Measurements from ENCODE around the gene TUBA1C.

DNA sequence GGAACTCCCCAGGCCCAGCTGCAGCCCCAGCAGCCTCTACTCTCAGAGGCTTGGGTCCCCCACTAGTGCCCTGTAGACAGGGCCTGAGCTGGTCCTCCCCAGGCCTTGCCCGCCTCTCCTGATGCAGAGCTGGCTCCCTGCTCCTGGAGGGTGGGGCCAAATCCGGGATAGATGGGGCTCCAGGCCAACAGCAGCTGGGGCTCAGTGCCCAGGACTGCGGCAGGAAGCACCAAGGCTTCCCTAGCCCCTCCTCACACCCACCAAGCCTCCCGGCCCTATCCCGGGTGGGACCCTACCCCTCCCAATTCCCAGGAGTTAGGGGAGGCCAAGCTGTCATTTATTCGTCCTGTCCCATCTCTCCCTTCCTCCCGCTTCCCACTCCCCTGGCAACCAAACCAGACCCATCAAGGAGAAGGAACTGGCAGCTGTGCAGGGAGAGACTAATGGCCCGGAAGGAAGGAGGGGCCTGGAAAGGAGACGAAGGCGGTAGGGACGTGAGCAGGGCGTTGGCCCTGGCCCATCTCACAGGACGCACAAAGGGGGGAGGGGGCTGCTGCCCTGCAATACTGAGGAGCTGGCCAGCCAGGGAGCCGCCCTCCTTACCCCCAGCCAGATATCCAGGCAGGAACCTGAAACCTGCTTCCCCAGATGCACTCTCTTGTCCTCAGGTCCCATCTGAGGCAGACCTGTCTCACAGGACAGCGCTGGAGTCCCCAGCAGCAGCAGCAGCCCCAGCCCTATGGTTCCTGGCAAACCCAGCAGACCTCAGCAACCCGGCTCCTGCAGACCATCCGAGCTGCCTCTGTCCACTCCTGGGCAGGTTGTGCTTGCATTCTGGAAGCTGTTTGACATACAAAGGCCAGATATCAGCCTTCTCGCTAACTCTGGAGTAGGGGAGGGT is 28.4 kb downstream of the TUBA1C start:
- no peak for TF ChIP-seq REST (IDR thresholded peaks at IDR 0.05; ENCODE audit: low read depth, low read length)
- TF ChIP-seq CTCF (IDR thresholded peaks at IDR 0.05), result no peak
- TF ChIP-seq RXRA (IDR thresholded peaks at IDR 0.05; ENCODE audit: borderline replicate concordance, low read depth), result no peak
- no peak for TF ChIP-seq SIN3A (IDR thresholded peaks at IDR 0.05; ENCODE audit: borderline replicate concordance, low read depth, low read length)
- no peak for TF ChIP-seq EZH2phosphoT487 (IDR thresholded peaks at IDR 0.05; ENCODE audit: borderline replicate concordance, low read depth)
- TF ChIP-seq RAD21 (IDR thresholded peaks at IDR 0.05; ENCODE audit: low read length), result no peak
- no peak for TF ChIP-seq GABPA (IDR thresholded peaks at IDR 0.05; ENCODE audit: low read depth)
- TF ChIP-seq MXI1 (IDR thresholded peaks at IDR 0.05; ENCODE audit: low read depth, low read length), result no peak
- TF ChIP-seq RFX5 (IDR thresholded peaks at IDR 0.05; ENCODE audit: low read length), result no peak
- no peak for TF ChIP-seq NRF1 (IDR thresholded peaks at IDR 0.05; ENCODE audit: low read depth, low read length)
- TF ChIP-seq NFIC (IDR thresholded peaks at IDR 0.05; ENCODE audit: borderline replicate concordance), result no peak
- no peak for TF ChIP-seq JUND (IDR thresholded peaks at IDR 0.05)
- TF ChIP-seq FOXM1 (IDR thresholded peaks at IDR 0.05; ENCODE audit: low read depth), result no peak
- no peak for TF ChIP-seq SMC3 (IDR thresholded peaks at IDR 0.05; ENCODE audit: low read depth, low read length)

All from SK-N-SH (cell line).